ENCODE measurements around the gene FOXP4.

Gene FOXP4

DNA sequence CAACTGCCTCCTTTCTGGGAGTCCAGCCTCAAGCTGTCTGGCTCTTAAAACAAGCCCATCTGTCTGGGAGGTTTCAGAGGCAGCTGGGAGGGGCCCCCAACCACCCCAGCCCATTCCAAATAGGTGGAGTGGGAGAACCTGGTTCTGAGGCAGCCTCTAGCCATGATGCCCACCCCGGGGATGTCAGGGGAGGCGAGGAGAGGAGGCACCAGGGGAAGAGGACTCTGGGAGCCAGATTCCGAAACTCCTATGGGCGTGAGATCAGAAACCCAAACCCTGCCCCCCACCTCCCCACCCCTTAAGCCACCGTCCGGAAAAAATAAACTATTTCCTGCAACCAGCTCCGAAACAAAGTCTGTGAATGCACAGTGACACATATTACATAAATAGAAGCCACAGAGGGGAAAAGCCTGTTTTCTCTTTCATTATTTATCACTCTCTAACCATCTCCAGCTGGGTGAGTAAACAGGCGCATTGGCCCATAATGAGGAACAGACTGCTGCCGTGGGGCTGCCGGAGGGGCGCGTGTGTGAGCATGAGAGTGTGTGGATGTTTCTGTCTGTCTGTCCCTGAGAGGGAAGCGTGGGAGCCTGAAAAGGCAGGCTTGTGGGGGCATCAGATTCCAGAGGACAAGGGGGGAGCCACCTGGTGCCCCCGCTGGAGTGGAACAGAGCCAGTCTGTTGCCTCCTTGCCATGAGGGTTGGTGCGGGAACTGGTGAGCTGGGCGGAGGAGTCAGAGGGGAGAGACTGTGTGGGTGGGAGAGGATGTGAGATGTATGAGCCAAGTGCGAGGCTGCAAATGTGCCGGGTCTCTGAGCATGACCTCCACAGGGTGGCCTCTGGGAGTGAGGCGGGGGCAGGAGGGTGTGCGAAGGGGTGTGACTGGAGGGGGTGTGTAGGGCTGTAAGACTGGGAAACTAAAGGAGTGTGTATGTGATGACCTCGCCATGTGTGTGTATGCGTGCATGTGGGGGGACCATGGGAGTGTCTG, 14.3 kb upstream of the FOXP4 start:
- H3K4me3 Mint-ChIP-seq: peak overlapping the region; percentile 74
- H3K27ac Mint-ChIP-seq: peak overlapping the region; percentile 95
- DNase-seq (ENCODE audit: low spot score in 2 of 2): peak; percentile 63 to 89
- H3K4me1 Mint-ChIP-seq: peaks cover 55% of the 10 kb centered on the region
- ATAC-seq: peak; percentile 93
- H3K36me3 Mint-ChIP-seq: peaks cover 11% of the 10 kb centered on the region
- no peaks in the 10 kb centered on the region for H3K9me3 Mint-ChIP-seq

DNA sequence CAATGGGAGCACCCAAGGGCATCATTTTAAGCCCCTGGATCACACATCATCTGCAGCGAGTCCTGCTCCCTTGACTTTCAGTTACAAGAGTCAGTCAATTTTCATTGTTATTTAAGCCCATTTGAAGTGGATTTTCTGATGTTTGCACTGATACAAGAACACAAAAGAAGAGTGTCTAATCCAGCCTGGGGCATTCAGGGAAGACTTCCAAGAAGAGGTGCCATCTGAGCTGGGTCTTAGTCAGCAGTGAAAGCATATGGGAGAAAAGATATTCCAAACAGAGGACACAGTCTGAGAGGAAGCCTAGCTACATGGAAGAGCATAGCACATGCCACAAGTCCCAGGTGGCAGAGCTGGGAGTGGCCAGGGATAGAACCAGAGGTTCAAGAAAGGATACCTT, 10.4 kb upstream of the FOXP4 start:
- no peak for ATAC-seq
- H3K4me3 Mint-ChIP-seq: no peak overlapping the region
- no peaks in the 10 kb centered on the region for H3K9me3 Mint-ChIP-seq
- H3K4me1 Mint-ChIP-seq: peaks cover 53% of the 10 kb centered on the region
- peaks cover 11% of the 10 kb centered on the region for H3K36me3 Mint-ChIP-seq
- no peak for DNase-seq (ENCODE audit: low spot score in 2 of 2)
- H3K27ac Mint-ChIP-seq: no peak overlapping the region

DNA sequence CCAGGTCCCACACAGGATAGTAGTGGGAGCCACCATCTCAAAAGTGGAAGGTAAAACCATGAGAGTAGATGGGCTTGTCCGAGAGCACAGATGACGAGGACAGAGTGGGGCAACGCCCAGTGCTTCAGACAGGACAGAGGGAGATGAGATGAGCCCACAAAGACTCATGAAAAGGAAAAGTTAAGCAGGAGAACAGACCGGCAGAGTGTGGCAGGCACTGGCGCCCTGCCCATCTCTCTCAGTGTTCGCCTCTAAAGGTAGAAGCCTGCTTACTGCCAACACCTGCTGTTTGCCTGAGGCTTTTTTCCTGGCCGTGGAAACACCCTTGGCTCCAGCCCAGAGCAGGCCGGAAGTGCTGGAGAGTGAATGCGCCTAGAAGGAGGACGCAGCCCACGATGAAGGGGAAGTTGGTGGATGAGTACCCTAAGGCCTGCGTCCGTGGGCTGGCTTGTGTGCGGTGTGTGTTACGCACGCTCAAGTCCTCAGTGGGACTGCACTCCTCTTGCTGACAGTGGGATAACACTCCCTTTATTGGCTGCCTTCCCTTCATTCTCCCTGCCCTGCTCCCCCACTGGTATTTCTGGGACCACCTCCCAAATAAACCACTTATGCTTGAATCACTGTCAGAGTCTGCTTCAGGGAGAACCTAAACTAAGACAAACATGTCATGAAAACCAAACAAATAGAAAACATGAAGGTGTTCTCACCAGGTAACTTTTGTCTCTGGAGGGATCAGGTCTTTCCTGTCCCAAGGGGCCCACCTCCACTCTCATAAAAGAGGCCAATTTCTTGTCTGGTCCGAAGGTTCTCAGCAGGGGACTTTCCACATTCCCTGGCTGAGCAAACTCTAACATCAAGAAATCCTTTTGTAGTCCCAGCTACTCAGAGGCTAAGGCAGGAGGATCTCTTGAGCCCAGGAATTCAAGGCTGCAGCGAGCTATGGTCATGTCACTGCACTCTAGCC, 9.1 kb upstream of the FOXP4 start:
- no peak for ATAC-seq
- DNase-seq (ENCODE audit: low spot score in 2 of 2): no peak
- Mint-ChIP-seq H3K36me3 (peaks cover 7% of the 10 kb centered on the region), H3K27ac (peak overlapping the region; percentile 5), H3K9me3 (no peaks in the 10 kb centered on the region), H3K4me1 (peaks cover 41% of the 10 kb centered on the region), H3K4me3 (no peak overlapping the region)

DNA sequence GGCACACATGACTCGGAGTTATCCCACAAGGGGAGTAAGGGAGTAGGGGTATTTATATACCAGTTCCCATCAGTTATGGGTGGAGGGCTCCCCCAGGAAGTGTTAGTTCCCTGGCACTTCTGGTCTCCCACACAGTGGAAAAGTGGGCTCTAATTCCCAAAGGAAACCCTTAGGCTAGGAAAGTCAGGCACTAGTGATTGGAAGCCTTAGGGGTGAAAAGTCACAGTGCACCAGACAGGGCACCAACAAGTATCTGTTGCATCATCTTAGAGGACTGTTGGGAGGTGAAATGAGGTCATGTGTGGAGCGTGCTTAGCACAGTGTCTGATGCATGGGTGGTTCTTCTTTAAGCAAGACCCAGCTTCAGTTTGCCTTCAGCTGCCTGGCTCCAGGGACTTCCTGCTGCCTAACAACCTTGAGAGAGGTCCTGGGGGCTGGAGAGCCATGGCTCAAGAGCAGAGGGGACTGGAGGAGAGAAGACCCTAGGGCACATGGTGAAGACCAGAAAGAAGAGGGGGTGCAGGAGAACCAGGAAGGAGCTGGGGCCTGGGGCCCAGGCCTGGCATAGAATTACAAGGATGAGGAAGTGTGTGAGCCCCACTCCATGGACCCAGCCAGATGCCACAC, 7.5 kb upstream of the FOXP4 start:
- ATAC-seq: peak; percentile 67
- no peaks in the 10 kb centered on the region for H3K9me3 Mint-ChIP-seq
- H3K4me3 Mint-ChIP-seq: no peak overlapping the region
- no peak for DNase-seq (ENCODE audit: low spot score in 2 of 2)
- peaks cover 25% of the 10 kb centered on the region for H3K4me1 Mint-ChIP-seq
- peak overlapping the region; percentile 46 for H3K27ac Mint-ChIP-seq
- H3K36me3 Mint-ChIP-seq: no peaks in the 10 kb centered on the region

DNA sequence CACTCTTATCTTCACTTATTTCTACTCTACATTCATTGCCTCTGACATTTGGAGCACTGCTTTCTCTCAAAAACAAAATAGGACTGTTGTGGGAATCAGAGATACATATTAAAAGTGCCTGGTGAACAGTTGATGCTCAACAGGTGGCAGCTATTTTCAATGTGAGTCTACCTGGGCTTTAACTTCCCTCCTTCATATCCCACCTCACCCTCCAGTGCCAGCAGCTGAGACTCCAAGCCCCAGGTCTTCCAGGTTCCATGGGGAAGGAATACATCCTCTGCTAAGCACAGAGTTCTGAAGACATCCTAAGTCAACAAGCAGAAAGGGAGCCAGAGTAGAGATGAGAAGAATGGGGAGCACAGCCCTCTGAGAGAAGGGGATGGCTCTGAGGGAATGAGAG, 7.0 kb upstream of the FOXP4 start:
- no peak for ATAC-seq
- Mint-ChIP-seq H3K9me3 (no peaks in the 10 kb centered on the region), H3K27ac (peak overlapping the region; percentile 46), H3K4me1 (peaks cover 26% of the 10 kb centered on the region), H3K4me3 (no peak overlapping the region), H3K36me3 (no peaks in the 10 kb centered on the region)
- DNase-seq (ENCODE audit: low spot score in 2 of 2): no peak

DNA sequence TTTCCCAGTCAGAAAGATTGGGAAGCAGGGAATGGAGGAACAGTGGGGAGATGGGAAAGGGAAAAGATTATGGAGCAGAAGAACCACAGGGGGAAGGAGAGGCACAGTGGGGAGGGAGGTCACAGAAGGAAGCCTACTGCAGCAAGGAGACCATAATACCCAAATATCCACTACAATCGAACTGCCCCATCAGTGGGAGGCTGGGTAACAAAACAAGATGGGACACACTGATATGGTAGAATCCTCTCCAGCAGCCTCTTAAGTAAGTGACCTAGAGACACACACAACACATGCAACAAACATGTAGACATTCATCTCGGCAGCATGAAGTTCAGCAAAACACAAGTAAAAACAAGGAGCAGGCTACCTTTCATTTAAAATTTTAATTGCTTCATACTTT, 4.8 kb upstream of the FOXP4 start:
- Mint-ChIP-seq H3K36me3 (peaks cover 5% of the 10 kb centered on the region), H3K4me3 (no peak overlapping the region), H3K27ac (no peak overlapping the region), H3K4me1 (peaks cover 46% of the 10 kb centered on the region), H3K9me3 (no peaks in the 10 kb centered on the region)
- no peak for DNase-seq (ENCODE audit: low spot score in 2 of 2)
- no peak for ATAC-seq

DNA sequence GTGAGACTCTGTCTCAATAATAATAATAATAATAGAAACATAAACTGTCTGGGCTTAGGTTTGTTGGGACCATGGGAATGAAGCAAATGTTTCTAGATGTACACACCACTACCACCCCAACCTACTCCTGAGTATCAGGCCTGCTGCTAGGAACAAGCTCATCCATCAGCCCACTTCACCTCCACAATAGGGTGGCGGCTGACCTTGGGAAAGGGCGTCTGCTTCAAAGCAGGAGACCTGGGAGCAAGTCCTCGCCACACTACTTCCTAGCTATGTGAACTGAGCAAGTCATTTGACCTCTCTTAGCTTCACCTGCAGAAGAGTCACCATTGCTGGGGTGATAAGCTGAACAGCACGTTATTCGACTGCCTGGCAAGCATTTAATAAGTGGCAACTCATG, 3.1 kb upstream of the FOXP4 start:
- ATAC-seq: no peak
- H3K27ac Mint-ChIP-seq: no peak overlapping the region
- peaks cover 36% of the 10 kb centered on the region for H3K4me1 Mint-ChIP-seq
- H3K4me3 Mint-ChIP-seq: no peak overlapping the region
- H3K36me3 Mint-ChIP-seq: peaks cover 13% of the 10 kb centered on the region
- H3K9me3 Mint-ChIP-seq: no peaks in the 10 kb centered on the region
- DNase-seq (ENCODE audit: low spot score in 2 of 2): no peak

DNA sequence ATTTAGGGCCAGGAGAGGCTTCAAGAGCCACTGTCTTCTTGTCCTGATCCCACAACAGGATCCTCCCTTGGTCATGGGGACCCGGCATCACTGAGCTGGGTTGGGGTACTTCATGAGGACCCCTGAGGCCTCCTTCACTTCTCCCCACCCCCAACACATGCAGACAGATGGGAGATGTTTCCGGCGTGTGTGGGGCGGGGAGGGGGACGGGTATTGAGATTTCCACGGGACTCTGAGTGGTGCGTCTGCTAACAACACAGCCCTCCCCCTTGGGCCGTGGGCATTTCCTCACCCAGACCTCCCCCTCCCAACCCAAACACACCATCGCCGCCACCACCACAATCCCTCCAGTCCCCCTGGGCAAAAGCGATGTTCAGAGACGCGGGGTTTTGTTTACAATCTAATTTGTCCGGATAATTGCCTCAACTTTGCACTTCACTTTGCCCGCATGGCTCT, 906 bp upstream of the FOXP4 start:
- DNase-seq (ENCODE audit: low spot score in 2 of 2) (no peak), ATAC-seq (no peak)
- H3K4me3 Mint-ChIP-seq: peak overlapping the region; percentile 84
- H3K4me1 Mint-ChIP-seq: peaks cover 43% of the 10 kb centered on the region
- H3K9me3 Mint-ChIP-seq: no peaks in the 10 kb centered on the region
- H3K27ac Mint-ChIP-seq: peak overlapping the region; percentile 92
- H3K36me3 Mint-ChIP-seq: peaks cover 30% of the 10 kb centered on the region

DNA sequence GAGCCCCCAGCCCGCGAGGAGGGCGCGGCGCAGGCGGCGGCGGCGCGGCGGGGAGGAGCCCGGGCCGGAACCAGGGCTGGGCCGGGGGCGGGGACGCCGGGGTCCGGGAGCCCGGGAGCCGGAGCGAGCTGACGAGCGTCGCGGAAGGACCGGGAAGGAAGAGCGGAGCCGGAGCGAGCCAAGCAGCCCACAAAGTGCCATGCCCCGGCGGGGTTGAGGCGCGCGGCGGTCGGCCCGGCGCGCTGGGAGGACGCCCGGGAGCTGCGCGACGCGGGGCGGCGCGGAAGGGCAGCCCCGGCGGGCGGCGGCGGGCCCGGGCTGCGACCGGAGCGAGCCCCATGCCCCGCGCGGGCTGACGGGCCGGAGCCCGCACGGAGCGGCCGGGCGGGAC, 289 bp downstream of the FOXP4 start:
- Mint-ChIP-seq H3K4me3 (peak overlapping the region; percentile 84), H3K9me3 (no peaks in the 10 kb centered on the region), H3K27ac (peak overlapping the region; percentile 92), H3K4me1 (peaks cover 51% of the 10 kb centered on the region), H3K36me3 (peaks cover 42% of the 10 kb centered on the region)
- DNase-seq (ENCODE audit: low spot score in 2 of 2) (no peak), ATAC-seq (peak; percentile 63)

DNA sequence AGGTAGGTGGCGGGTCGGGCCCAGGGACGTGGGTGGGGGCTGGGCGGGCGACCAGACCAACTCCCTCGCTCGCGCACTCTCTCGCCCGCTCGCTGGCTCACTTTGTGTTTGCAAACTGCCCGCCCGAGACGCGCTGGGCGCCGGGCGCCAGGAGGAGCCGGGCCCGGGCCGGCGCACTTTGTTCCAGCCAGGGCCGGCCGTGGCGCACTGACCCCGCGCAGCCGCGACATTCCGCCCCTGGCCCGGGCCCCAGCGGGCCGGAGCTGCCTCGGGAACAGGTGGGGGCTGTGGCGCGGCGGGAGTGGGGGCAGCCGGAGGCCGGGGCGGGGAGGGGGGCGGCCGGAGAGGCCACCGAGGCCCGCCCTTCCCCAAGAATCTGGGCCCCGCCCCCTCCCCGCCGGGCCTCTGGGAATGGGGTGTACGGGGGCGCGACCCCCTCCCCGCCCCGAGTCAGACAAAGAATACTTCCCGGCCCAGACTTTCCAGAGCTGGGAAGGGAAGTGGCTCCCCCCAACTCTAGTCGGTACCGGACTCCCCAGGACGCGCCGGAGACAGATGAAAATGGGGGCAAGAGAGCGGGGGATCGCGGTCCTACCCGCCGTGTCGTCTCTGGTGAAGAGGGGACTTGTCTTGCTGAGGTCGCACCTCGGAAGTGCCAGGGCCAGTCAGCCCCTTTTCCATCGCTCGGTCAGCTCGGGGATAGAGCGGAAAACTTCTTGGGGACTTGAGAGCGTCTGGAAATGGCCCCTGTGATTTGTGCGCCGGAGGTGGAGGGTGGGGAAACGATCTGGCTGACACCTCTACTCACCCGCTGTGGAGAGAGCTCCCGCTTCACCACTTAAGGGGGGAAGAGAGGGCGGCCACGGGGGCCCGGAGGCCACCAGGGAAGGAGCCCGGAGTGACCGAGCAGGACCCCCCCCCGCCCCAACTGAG, 951 bp downstream of the FOXP4 start:
- H3K27ac Mint-ChIP-seq: peak overlapping the region; percentile 71
- peaks cover 48% of the 10 kb centered on the region for H3K36me3 Mint-ChIP-seq
- DNase-seq (ENCODE audit: low spot score in 2 of 2) (peak; percentile 28 to 70), ATAC-seq (peak; percentile 27)
- H3K9me3 Mint-ChIP-seq: no peaks in the 10 kb centered on the region
- H3K4me3 Mint-ChIP-seq: peak overlapping the region; percentile 84
- peaks cover 58% of the 10 kb centered on the region for H3K4me1 Mint-ChIP-seq

DNA sequence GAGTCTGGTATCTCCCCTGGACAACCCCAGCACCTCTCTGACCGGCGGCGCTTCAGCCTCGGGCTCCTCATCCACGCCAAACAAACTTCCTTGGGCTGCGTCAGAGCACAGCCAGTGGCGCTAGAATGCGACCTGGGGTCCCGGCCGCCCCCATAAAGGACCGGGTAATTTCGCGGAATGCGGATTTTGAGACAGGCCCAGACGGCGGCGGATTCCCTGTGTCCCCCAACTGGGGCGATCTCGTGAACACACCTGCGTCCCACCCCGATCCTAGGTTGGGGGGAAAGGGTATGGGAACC, 1.6 kb downstream of the FOXP4 start:
- no peak for ATAC-seq
- DNase-seq (ENCODE audit: low spot score in 2 of 2): peak in 1 of 2 donors; percentile 60
- peak overlapping the region; percentile 71 for H3K27ac Mint-ChIP-seq
- H3K4me3 Mint-ChIP-seq: peak overlapping the region; percentile 84
- peaks cover 60% of the 10 kb centered on the region for H3K4me1 Mint-ChIP-seq
- no peaks in the 10 kb centered on the region for H3K9me3 Mint-ChIP-seq
- peaks cover 54% of the 10 kb centered on the region for H3K36me3 Mint-ChIP-seq

DNA sequence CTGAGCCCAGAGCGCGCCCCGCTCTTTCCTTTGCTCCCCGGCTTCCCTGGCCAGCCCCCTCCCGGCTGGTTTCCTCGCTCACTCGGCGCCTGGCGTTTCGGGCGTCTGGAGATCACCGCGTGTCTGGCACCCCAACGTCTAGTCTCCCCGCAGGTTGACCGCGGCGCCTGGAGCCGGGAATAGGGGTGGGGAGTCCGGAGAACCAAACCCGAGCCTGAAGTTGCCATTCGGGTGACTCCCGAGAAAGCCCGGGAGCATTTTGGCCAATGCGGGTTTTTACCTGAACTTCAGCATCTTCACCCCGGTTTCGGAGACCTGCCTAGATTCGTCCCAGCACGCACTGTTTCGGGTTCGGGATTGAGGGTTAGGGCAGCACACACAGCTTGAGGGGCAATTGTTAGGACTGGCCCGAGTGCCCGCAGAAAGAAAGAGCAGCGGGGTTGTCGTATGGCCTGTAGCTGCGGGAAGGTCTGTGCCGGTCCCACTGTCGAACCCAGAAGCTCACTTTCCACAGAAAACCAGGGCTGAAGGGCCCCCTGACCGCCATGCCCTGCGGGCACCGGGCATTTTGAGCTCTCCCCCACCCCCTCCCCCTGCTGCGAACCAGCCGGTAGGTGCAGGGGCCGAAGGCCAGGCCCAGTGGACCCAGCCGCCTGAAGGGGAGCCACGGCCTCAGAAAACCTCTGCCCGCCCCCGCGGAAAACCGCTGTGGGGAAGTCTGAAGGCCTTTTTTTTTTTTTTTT, 2.1 kb downstream of the FOXP4 start:
- peaks cover 60% of the 10 kb centered on the region for H3K36me3 Mint-ChIP-seq
- peak overlapping the region; percentile 71 for H3K27ac Mint-ChIP-seq
- no peaks in the 10 kb centered on the region for H3K9me3 Mint-ChIP-seq
- ATAC-seq (no peak), DNase-seq (ENCODE audit: low spot score in 2 of 2) (peak; percentile 30 to 60)
- peak overlapping the region; percentile 84 for H3K4me3 Mint-ChIP-seq
- peaks cover 62% of the 10 kb centered on the region for H3K4me1 Mint-ChIP-seq

DNA sequence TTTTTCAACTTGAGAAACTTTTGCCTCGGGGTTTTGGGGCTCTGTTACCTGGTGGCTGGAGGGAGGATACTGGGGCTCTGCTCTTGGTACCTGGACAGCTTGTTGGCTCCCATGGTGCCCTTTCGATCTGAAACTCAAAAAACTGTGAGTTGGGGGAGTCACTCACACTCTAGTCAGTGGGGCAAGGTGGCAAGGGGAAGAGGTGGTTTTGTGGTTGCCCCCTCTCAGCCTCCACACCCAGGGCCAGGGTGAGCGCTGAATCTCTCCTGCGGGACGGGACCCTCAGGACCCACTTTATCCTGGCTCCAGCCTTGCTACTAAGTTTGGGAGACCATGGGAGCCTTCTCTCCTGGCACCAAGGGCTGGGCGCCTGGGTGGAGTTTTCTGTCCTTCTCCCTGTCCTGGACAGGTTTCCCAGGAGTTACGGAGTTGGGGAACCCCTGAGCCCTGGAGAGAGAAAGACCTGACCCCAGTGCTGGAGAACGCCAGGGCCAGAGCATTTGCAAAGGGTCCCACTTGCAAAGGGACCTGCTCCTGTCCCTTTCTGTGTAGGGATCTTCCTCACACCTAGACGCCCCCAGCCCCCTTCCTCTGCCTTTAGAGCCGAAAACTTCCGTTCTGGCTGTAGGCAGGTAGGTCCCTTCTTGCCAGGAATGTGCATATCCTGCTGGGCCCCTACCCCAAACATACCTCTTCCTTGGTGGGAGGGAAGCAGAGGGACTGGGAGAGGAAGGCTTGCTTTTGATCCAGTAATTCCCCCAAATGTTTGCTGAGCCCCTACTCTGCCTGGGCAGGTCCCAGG, 2.9 kb downstream of the FOXP4 start:
- Mint-ChIP-seq H3K9me3 (no peaks in the 10 kb centered on the region), H3K27ac (no peak overlapping the region), H3K4me3 (peak overlapping the region; percentile 84), H3K36me3 (peaks cover 64% of the 10 kb centered on the region), H3K4me1 (peaks cover 62% of the 10 kb centered on the region)
- DNase-seq (ENCODE audit: low spot score in 2 of 2): no peak
- ATAC-seq: no peak
